Astrocyte (in vitro differentiated cells and primary cell): Measurements from ENCODE around the gene CD58. TPM values are rescaled to one million over a fixed set of nuclear protein-coding genes. Genes with fewer than 3 reads are reported as not detected.
A peak's percentile ranks its signal among the peaks of the same experiment; 100 is the strongest.
"Not testable (repeated sequence)": the region's sequence is repeated elsewhere in the genome, so short reads cannot be mapped to it uniquely, and the experiment has no call there.

Source experiments
- DNase-seq: peaks from one replicate; pipeline ENCODE4 v3.0.0-alpha.2; 2010; ENCODE audit warnings: low read depth
- FAIRE-seq: peaks from 2 replicates; lab custom pipeline; 2011; peaks lifted over from hg19 to GRCh38; lab: Jason Lieb, UNC
- H2AFZ ChIP-seq: 2 replicates; pipeline ENCODE4 v1.6.0; 2012; ENCODE audit warnings: low read depth, low read length, inconsistent platforms
- H3K27ac ChIP-seq: 2 replicates; pipeline ENCODE4 v1.5.1; 2011; ENCODE audit warnings: low read depth, low read length, inconsistent platforms
- H3K27me3 ChIP-seq: 2 replicates; pipeline ENCODE4 v1.6.0; 2011; ENCODE audit warnings: low read length, inconsistent platforms; ENCODE audit not compliant: insufficient read depth
- H3K36me3 ChIP-seq: 2 replicates; pipeline ENCODE4 v1.5.1; 2011; ENCODE audit warnings: low read length, inconsistent platforms; ENCODE audit not compliant: insufficient read depth
- H3K4me1 ChIP-seq: 2 replicates; pipeline ENCODE4 v1.5.1; 2011; ENCODE audit warnings: low read length, inconsistent platforms; ENCODE audit not compliant: insufficient read depth
- H3K4me2 ChIP-seq: 2 replicates; pipeline ENCODE4 v1.6.0; 2012; ENCODE audit warnings: low read length, inconsistent platforms
- H3K4me3 ChIP-seq: 2 replicates; pipeline ENCODE4 v1.5.1; 2011; ENCODE audit warnings: low read depth, mild to moderate bottlenecking, low read length, inconsistent platforms; ENCODE audit not compliant: insufficient read depth
- H3K79me2 ChIP-seq: 2 replicates; pipeline ENCODE4 v1.6.0; 2012; ENCODE audit warnings: mild to moderate bottlenecking, low read length, inconsistent platforms; ENCODE audit not compliant: insufficient read depth
- H3K9ac ChIP-seq: 2 replicates; pipeline ENCODE4 v1.6.0; 2012; ENCODE audit warnings: mild to moderate bottlenecking, low read length, inconsistent platforms
- H3K9me3 ChIP-seq: 2 replicates; pipeline ENCODE4 v1.5.1; 2012; ENCODE audit warnings: low read depth, mild to moderate bottlenecking, low read length, inconsistent platforms; ENCODE audit not compliant: insufficient read depth
- H4K20me1 ChIP-seq: 2 replicates; pipeline ENCODE4 v1.6.0; 2012; ENCODE audit warnings: low read length, inconsistent platforms; ENCODE audit not compliant: insufficient read depth
- H3K27ac Mint-ChIP-seq: one replicate; pipeline ENCODE4 v1.8.0; 2021; ENCODE audit warnings: mild to moderate bottlenecking, mixed read lengths; ENCODE audit not compliant: unreplicated experiment
- H3K27me3 Mint-ChIP-seq: one replicate; pipeline ENCODE4 v1.8.0; 2021; ENCODE audit warnings: low read depth, mixed read lengths; ENCODE audit not compliant: unreplicated experiment
- H3K36me3 Mint-ChIP-seq: one replicate; pipeline ENCODE4 v1.8.0; 2021; ENCODE audit warnings: low read depth, mixed read lengths; ENCODE audit not compliant: unreplicated experiment
- H3K4me1 Mint-ChIP-seq: one replicate; pipeline ENCODE4 v1.8.0; 2021; ENCODE audit warnings: low read depth, mixed read lengths; ENCODE audit not compliant: unreplicated experiment
- H3K4me3 Mint-ChIP-seq: one replicate; pipeline ENCODE4 v1.8.0; 2021; ENCODE audit warnings: mild to moderate bottlenecking, moderate library complexity, mixed read lengths; ENCODE audit not compliant: unreplicated experiment
- H3K9me3 Mint-ChIP-seq: one replicate; pipeline ENCODE4 v1.8.0; 2021; ENCODE audit warnings: mild to moderate bottlenecking, mixed read lengths; ENCODE audit not compliant: unreplicated experiment
- total RNA-seq: library from RNA; stranded (reverse); gene quantifications from 2 replicates; pipeline ENCODE4 v1.2.1, GENCODE V29; 2021
- TF ChIP-seq, protein P1 (sequence below): IDR thresholded peaks from 2 replicates; pipeline ENCODE4 v1.5.1; 2011; ENCODE audit warnings: low read depth, mild to moderate bottlenecking, inconsistent platforms, low read length, moderate library complexity; ENCODE audit not compliant: insufficient read depth

CD58 gene
- total RNA-seq, 1 donor from 2014 or later, result 13.0 TPM

GRCh38 chr1:116595065-116595840, 24.4 kb upstream of the CD58 start:
- H3K27ac Mint-ChIP-seq, H3K36me3 Mint-ChIP-seq, H2AFZ ChIP-seq, H3K27me3 ChIP-seq, H4K20me1 ChIP-seq, DNase-seq, H3K4me3 Mint-ChIP-seq, H3K27me3 Mint-ChIP-seq, H3K4me2 ChIP-seq, H3K36me3 ChIP-seq, H3K9me3 ChIP-seq, H3K9me3 Mint-ChIP-seq, H3K9ac ChIP-seq, H3K4me3 ChIP-seq, H3K79me2 ChIP-seq, H3K4me1 ChIP-seq, FAIRE-seq, H3K27ac ChIP-seq: not testable (repeated sequence)
- TF ChIP-seq, protein P1, sequence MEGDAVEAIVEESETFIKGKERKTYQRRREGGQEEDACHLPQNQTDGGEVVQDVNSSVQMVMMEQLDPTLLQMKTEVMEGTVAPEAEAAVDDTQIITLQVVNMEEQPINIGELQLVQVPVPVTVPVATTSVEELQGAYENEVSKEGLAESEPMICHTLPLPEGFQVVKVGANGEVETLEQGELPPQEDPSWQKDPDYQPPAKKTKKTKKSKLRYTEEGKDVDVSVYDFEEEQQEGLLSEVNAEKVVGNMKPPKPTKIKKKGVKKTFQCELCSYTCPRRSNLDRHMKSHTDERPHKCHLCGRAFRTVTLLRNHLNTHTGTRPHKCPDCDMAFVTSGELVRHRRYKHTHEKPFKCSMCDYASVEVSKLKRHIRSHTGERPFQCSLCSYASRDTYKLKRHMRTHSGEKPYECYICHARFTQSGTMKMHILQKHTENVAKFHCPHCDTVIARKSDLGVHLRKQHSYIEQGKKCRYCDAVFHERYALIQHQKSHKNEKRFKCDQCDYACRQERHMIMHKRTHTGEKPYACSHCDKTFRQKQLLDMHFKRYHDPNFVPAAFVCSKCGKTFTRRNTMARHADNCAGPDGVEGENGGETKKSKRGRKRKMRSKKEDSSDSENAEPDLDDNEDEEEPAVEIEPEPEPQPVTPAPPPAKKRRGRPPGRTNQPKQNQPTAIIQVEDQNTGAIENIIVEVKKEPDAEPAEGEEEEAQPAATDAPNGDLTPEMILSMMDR, result peak; percentile 40
- peaks cover 11% of the 10 kb centered on the region for H3K4me1 Mint-ChIP-seq

DNA sequence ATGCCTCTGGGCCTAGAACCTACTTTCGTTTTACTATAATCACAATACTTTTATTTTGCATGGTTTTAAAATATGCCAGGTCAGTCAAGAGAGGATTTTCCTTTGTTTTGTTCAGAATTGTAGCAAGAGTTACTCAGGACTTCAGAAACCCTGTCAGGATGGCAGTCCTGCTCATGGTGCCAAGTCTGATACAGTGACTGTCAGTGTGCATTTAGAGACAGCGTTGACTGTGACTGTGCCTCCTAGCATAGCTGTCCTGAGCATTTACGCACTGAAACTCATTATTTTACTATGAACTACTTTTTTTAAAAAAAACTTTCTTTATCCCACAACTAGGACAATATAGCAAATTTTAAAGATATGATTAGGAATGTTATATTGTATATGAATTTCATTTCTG, 23.2 kb upstream of the CD58 start:
- peaks cover 21% of the 10 kb centered on the region for H3K4me1 Mint-ChIP-seq

DNA sequence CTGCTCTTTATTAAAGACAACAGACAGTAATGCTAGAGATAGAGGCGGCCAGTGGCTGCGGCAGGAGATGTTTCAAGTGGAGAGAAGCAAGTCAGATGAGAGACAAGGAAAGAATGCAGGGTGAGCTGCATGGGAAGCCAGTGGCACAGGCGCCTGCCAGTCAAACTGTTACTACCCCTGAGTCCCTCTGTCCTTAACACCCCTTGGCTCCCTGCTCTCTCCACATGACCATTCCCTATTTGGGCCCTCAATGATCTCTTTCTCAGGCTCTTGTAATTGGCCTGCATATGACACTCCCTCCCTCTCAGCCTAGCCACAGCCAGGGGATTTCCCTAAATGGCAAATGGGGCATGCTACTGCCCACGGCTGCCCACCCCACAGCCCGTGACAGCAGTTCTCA, 22.6 kb upstream of the CD58 start:
- H3K4me3 Mint-ChIP-seq, result not testable (repeated sequence)

More for the DNA sequence above, 23.2 kb upstream of the CD58 start:
- H3K4me2 ChIP-seq, H4K20me1 ChIP-seq, DNase-seq, H3K4me1 ChIP-seq, H3K79me2 ChIP-seq, H3K4me3 Mint-ChIP-seq, H3K27me3 ChIP-seq, H3K9me3 ChIP-seq, H3K4me3 ChIP-seq, H3K27me3 Mint-ChIP-seq, H3K9me3 Mint-ChIP-seq, H3K36me3 Mint-ChIP-seq, H3K27ac ChIP-seq, H3K27ac Mint-ChIP-seq, FAIRE-seq, H3K36me3 ChIP-seq, H2AFZ ChIP-seq, H3K9ac ChIP-seq: not testable (repeated sequence)

DNA sequence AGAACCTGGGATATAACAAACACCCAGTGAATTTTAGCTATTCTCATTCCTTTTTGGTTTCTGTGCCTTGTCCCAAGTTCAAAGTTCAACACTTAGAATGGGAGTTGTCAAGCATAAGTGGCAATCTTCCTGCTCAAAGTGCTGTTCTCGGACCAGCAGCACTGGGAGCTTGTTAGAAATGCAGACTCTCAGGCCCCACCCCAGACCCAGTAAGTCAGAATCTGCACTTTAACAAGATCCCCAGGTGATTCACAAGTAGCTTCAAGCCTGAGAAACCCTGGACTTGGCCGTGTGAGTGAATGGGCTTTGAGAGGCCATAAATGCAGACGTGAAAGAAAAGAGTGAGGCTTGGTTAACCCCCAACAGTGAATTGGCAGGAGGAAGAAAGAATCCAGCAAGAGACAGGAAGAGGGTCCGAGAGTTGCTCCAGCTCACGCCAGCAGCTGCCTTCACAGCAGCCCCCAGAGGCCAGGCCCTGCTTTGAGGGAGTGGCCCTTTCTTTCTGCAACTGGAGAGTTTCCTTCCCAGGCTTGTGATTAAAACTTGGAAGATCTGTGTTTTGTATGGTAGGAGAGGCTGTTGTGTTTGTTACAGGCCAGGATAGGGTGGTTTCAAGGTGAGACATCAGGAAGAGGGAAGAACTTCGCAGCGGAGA, 21.3 kb upstream of the CD58 start:
- H3K9me3 Mint-ChIP-seq, H3K9ac ChIP-seq, H3K27ac ChIP-seq, H3K36me3 Mint-ChIP-seq, H3K4me1 ChIP-seq, H4K20me1 ChIP-seq, H3K27me3 Mint-ChIP-seq, DNase-seq, FAIRE-seq, H3K4me3 Mint-ChIP-seq, H3K27ac Mint-ChIP-seq, H2AFZ ChIP-seq, H3K27me3 ChIP-seq, H3K9me3 ChIP-seq, H3K79me2 ChIP-seq, H3K4me2 ChIP-seq, H3K4me3 ChIP-seq, H3K36me3 ChIP-seq: not testable (repeated sequence)
- peaks cover 33% of the 10 kb centered on the region for H3K4me1 Mint-ChIP-seq

More for the DNA sequence above, 22.6 kb upstream of the CD58 start:
- not testable (repeated sequence) for H3K36me3 Mint-ChIP-seq, H3K4me1 ChIP-seq, DNase-seq, H3K9me3 Mint-ChIP-seq, H3K4me2 ChIP-seq, H3K4me3 ChIP-seq, H4K20me1 ChIP-seq, H3K9me3 ChIP-seq, H2AFZ ChIP-seq, H3K79me2 ChIP-seq, H3K27ac ChIP-seq, FAIRE-seq, H3K9ac ChIP-seq, H3K27me3 Mint-ChIP-seq, H3K27me3 ChIP-seq, H3K36me3 ChIP-seq
- peak overlapping the region; percentile 20 for H3K27ac Mint-ChIP-seq
- peaks cover 24% of the 10 kb centered on the region for H3K4me1 Mint-ChIP-seq

- H3K4me3 ChIP-seq, FAIRE-seq, DNase-seq, H4K20me1 ChIP-seq, H3K27ac ChIP-seq, H3K36me3 Mint-ChIP-seq, H3K9ac ChIP-seq, H3K27ac Mint-ChIP-seq, H3K4me3 Mint-ChIP-seq, H3K27me3 Mint-ChIP-seq, H3K27me3 ChIP-seq, H3K4me2 ChIP-seq, H3K79me2 ChIP-seq, H3K36me3 ChIP-seq, H3K9me3 Mint-ChIP-seq, H3K9me3 ChIP-seq, H2AFZ ChIP-seq, H3K4me1 ChIP-seq: not testable (repeated sequence)
- peaks cover 35% of the 10 kb centered on the region for H3K4me1 Mint-ChIP-seq
Observed at GRCh38 chr1:116591006-116591950, 20.5 kb upstream of the CD58 start.
